T follicular helper cell (primary cell): ENCODE results near the gene PLAAT5.
A peak's percentile ranks its signal among the peaks of the same experiment; 100 is the strongest.
"Not testable (repeated sequence)": the region's sequence is repeated elsewhere in the genome, so short reads cannot be mapped to it uniquely, and the experiment has no call there.

Experiments
- DNase-seq: peaks from one replicate; pipeline ENCODE4 v3.0.0-alpha.2; 2020; ENCODE audit warnings: low read depth
- total RNA-seq, 2 experiments: gene quantifications; one replicate each; lab custom pipeline; 2026; lab: John Stamatoyannopoulos, UW

Gene PLAAT5, protein sequence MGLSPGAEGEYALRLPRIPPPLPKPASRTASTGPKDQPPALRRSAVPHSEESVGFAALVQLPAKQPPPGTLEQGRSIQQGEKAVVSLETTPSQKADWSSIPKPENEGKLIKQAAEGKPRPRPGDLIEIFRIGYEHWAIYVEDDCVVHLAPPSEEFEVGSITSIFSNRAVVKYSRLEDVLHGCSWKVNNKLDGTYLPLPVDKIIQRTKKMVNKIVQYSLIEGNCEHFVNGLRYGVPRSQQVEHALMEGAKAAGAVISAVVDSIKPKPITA
- total RNA-seq: 0.09 to 0.12 reads per million in 2 experiments

DNA sequence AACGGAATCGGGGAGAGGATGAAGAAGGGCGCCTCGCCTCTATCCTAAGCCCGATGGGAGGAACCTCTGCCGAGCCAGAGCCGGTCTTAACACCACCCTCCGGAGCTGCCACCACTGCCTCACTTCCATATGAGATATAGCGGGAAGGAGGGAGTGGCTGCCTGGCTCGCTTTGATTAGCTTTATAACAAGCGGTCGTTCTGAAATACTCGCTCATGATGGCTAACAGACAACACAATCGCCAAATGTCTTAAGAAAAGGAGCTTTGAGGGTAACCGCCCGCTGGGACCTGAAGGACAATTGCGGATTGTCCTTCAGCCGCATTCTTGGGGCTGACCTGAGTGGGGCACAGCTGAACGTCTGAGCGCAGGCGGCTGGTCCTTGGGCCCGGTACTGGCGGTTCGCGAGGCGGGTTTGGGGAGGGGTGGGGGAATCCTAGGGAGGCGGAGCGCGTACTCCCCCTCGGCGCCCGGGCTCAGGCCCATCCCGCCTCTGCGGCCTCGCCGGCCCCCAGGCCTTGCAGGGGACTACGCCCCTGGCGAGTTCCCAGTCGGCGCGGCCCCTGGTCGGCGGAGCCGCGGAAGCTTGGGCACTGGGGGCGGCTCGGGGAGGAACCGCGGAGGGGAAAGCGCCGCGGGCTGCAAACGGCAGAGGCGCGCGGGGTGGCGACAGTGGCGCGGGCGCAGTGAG lies at the start of gene PLAAT5:
Gene PLAAT5 (minus strand): TSS at position 617 of the 689 bp plus-strand sequence. CDS start 133 bp downstream, at position 484.
- DNase-seq: no peak

DNA sequence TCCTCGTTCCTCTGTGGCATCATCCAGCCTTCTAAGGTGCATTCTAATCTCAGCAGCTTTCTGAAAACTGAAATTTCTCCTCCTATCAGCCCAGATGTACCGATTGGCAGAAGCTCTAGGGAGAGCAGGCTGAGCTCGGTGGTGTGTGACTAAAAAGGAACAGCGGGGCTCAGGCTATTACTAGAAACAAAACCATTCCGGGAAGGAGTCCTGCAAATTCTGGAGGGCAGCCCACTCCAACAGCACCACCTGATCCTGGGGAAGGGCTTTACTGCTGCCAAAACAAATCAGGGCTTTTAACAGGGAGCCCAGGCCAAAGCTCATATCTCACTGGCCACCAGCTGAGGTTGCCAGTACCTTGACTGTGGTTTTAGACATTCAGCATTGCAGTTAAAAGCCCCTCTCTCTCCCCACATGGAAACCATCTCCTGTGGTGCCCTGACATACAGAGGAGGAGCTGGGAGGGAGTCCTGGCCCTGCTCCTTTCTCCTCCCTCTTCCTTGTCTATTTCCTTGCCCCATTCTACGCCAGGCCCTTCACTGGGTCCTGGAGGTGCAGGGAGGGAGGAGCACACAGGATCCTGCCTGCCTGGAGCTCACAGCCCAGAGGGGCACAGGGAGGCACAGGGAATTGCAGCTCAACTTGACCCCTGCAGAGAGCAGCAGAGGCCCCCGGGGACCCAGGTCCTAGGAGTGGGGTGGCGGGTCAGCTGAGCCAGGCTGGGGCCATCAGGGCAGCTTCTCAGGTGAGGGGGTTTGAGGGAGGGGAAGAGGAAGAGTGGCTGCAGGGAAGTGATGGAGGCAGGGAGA lies 46.5 kb upstream of the PLAAT5 start:
- no peak for DNase-seq

DNA sequence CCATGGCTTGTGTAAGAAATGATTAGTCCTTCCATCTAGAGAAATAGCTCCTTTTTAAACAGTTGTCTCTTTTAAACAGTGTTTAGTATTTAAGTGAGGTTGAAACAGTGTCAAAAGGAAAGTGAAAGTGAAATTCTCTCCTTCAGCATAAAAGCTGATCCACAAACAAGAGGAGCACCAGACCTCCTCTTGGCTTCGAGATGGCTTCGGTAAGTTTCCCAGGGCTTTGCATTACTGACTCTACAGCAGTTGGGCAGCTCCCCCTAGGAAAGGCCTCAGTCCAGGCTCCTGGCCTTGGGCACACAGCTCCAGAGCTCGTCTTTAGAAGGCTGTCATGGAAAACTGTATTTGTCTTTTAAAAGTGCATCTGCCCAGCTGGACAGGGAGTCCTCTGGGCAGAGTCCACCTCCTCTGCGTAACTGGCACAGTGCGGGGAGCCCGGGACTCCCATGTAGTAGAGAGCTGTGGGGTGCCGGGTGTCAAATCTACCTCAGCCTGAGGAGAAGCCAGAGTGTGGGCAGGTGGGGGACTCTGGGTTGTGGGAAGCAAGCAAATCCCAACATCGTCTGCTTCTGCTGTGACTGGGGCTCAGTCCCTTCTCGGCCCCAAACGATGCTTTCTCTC lies 45.8 kb upstream of the PLAAT5 start, which contains the start of gene PLAAT4:
Gene PLAAT4 (plus strand): TSS at position 140 of the 624 bp plus-strand sequence. CDS start 61 bp downstream, at position 201.
- peak; percentile 20 for DNase-seq

DNA sequence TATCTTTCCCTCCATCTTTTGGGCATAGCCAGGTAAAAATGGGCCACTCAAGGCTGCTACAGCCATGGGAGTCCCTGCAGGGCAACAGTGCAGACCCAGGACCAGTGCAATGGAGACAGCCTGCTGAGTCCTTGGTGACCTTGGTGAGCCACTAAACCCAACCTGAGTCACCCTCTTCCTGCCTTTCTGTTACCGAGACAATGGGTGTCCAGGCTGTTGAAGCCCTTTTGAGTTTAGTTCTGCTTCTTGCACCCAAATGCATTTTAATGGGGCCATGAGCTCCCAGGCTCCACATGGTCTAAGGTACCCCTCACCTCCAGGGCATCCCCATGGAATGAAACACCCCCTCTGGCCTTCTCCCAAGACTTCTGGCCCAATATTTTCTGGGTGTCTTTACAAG lies 44.8 kb upstream of the PLAAT5 start:
- DNase-seq: no peak

DNA sequence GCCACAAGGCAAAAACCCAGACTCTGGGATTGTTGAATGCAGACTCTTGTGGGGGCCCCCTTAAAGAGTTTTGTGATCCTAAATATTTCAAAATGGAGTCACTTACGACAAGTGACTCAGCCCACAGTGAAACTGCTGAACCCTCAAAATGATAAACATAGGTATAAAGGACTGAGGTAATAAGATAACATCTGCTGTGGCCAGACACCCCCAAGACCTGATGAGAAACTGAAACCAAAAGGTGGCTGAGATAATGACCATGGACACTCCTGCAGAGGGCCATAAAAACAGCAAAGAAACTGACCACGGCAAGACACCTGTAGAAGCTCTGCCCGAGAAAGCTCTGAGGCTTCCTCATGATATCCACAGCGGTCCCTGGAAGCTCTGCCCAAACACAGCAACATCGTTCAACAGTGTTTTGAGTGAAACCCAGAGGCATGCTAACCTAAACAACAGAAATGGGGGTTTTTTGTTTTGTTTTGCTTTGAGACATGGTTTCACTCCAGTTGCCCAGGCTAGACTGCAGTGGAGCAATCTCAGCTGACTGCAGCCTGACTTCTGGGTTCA lies 44.0 kb upstream of the PLAAT5 start:
- DNase-seq: no peak

DNA sequence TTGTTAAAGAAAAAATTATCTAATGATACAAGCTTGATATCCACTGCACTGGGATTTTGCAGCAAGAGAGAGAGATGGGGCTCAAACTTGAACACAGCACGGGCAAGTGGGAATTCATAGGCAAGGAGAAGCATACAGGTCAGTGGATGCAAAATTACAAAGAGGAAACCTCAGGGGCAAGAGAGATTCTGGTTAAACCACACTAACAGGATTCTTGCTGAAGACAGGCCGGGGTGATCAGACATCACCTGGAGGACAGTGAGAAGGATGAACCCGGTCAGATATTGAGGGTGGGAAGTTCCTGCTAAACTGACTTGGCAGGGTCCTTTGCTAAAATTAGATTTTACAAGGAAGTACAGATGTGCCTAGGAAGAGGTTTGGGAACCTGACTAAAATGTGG lies 43.1 kb upstream of the PLAAT5 start:
- DNase-seq: no peak

DNA sequence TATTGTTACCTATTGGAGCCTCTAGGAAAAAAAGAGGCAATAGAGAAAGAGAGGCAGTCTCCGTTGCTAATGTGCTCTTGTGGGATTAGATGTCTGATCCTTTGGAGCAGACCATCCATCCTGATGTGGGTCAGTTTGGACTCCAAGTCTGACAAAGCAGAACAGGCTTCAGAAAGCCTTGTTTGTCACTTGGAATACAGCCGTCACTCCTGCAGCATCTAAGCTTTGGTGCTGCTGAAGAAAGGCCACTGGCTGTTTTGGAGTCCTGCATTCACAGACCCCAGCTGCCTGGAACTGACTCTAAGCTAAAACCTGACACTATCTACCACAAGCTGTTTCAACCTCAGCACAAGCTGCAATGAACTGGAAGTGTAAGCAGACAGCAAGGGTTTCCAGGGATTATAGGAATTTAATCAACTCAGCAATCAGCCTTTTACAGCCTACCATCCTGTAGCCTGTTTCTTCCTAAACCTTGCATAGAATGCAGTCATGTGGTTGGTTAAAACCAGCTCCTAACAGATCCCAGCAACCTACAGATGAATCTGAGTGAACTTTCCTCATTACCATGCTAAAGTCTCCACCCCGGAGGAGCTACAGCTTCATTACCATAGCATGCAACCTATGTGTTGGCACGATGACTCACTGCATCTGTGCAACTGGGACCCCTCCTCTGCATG lies 42.0 kb upstream of the PLAAT5 start:
- no peak for DNase-seq

DNA sequence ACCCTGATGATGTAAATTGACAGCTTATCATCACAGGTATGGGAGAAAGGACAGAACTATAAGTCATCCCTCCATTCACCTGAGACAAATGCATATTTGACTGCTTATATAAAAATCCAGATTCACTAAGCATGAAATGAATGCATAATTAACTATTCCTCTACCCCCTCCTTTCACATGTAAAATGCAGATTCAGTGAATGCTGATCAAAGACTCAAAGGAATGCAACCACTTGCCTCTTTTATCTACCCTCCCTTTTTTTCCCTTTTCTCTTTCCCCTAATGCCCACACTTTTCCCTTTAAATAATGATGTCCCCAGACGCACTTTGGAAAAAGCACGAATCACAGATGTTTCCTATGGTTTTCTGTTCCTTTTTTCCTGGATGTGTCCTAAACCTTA lies 41.1 kb upstream of the PLAAT5 start:
- DNase-seq: no peak

DNA sequence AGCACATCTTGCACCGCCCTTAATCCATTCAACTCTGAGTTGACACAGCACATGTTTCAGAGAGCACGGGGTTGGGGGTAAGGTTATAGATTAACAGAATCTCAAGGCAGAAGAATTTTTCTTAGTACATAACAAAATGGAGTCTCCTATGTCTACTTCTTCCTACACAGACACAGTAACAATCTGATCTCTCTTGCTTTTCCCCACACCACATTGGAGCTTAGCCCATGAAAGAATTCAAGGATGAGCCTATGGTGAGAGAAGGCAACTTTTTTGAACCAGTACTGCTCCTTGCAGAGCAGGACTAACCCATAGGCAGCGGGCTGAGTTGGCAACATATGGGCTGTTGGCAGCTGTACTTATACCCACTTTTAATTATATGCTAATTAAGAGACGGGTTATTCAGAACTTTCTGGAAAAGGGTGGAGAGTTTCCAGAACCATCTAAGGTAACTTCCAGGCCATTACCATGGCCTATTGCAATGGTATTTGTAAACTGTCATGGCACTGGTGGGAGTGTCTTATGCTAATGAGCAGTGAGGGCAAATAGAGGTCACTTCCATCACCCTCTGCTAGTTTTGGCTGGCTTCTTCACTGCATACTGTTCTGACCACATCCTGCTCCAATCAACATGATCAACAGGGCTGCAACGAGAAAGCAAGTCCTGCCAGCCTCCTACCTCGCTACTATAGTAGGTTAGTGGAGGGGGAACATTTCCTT lies 40.3 kb upstream of the PLAAT5 start:
- DNase-seq: peak; percentile 54

DNA sequence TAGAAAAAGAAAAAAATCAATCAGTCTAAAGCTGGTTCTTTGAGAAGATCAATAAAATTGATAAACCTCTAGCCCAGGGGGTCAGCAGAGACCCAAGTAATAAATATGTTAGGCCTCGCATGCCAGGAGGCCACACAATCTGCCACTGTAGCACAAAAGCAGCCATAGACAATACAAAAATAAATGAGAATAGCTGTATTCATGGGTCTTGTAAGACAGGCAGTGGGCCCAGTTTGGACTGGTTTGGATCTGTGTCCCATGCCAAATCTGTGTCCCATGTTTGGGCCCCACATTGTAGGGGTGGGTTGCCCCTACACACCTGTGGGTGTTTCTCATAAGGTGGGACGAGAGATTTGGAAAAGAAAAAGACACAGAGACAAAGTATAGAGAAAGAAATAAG lies 39.1 kb upstream of the PLAAT5 start:
- no peak for DNase-seq

DNA sequence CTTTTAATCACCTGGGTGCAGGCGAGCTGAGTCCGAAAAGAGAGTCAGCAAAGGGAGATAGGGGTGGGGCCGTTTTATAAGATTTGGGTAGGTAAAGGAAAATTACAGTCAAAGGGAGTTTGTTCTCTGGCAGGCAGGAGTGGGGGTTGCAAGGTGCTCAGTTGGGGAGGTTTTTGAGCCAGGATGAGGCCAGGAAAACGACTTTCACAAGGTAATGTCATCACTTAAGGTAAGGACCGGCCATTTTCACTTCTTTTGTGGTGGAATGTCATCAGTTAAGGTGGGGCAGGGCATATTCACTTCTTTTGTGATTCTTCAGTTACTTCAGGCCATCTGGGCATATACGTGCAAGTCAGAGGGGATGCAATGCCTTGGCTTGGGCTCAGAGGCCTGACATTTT lies 38.4 kb upstream of the PLAAT5 start:
- not testable (repeated sequence) for DNase-seq

DNA sequence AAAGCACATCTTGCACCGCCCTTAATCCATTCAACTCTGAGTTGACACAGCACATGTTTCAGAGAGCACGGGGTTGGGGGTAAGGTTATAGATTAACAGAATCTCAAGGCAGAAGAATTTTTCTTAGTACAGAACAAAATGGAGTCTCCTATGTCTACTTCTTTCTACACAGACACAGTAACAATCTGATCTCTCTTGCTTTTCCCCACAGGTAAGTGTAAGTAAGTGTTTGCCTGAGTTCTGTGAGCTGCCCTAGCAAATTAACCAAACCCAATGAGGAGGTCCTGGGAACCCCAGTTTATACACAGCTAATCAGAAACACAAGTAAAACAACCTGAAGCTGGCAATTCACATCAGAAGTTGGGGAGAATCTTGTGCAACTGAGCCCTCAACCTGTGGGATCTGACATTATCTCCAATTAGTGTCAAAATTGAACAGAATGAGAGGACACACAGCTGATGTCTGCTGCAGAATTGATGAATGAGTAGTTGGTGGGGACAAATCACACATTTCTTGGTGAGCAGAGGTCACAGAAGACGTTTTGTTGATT lies 37.8 kb upstream of the PLAAT5 start:
- not testable (repeated sequence) for DNase-seq

DNA sequence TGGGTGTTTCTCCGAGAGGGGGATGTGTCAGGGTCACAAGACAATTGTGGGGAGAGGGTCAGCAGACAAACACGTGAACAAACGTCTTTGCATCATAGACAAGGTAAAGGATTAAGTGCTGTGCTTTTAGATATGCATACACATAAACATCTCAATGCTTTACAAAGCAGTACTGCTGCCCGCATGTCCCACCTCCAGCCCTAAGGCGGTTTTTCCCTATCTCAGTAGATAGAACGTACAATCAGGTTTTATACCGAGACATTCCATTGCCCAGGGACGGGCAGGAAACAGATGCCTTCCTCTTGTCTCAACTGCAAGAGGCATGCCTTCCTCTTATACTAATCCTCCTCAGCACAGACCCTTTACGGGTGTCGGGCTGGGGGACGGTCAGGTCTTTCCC lies 37.2 kb upstream of the PLAAT5 start:
- DNase-seq: not testable (repeated sequence)

DNA sequence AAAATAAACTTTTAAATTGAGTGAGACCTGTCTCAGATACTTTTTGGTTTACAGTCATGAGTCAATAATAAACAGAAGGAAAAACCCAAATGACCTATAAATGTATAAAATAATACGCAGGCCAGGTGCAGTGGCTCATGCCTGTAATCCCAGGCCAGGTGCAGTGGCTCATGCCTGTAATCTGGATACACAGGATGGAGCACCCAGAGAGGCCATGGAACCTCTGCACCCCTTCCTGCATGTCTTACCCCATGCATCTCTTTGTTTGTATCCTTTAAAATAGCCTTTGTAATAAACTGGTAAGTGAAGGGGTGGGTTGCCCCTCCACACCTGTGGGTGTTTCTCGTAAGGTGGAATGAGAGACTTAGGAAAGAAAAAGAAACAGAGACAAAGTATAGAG lies 36.7 kb upstream of the PLAAT5 start:
- DNase-seq: no peak

DNA sequence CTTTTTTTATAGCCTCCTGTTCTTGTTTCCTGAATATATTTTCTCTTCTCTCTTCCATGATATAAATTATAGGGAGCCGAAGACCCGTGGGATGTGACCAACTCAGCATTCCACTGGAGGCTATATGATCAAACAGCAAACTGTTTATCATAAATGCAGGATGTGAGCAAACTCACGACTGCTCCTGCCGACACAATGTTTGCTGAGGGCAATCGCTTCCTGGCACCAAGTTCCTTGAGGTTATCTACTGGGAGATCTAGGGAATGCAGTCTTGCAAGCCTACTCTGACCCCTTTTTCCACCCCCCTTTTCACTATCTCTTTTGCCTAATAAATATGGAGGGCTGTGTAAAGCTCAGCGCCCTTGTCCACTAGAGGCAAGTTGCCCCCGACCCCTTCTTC lies 32.2 kb upstream of the PLAAT5 start:
- DNase-seq: no peak

DNA sequence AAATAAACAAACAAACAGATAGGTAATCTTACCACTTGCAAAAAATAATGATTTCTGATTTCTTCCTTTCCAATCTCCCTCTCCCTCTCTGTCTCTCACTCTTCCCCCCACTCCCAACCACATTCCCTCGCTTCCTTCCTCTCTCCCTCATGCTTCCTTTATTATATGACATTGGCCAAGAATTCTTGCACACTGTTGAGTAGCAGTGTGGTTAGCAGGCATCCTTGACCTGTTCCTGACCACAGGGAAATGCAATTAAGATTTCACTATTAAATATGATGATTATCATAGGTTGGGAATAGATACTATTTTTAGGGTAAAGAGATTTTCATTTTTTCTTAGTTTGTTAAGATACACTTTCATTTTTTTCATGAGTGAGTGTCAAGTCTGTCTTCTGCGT lies 30.9 kb upstream of the PLAAT5 start:
- no peak for DNase-seq

DNA sequence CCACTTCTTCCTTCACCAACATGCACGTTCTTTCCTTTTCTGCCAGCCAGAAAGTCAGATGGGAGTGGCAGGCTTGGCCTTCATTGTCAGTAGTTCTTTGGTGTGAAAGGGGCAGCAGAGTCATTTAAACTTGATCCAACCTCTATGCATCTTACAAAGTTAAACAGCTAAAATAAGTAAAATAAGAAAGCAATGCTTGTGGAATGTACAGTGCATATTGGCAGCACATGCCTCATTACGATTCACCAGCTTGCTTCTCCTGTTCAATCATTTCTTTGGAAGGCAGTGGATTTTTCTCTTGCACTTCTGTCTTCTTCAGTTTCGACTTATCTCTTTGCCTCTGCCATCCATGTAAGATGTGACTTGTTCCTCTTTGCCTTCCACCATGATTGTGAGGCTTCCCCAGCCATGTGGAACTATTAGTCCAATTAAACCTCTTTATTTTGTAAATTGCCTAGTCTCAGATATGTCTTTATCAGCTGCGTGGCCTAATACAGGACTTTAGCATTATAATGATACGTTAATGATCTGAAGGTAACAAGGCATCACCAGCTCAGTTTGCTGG lies 29.7 kb upstream of the PLAAT5 start:
- DNase-seq: no peak

DNA sequence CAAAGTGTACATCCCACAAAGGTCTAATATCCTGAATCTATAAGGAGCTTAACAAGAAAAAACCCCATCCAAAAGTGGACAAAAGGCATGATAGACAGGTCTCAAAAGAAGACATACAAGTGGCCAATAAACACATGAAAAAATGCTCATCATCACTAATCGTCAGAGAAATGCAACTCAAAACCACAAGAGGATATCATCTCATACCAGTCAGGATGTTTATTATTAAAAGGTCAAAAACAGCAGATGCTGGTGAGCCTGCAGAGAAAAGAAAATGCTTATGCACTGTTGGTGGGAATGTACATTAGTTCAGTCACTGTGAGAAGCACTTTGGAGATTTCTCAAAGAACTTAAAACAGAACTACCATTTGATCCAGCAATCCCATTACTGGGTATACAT lies 27.6 kb upstream of the PLAAT5 start:
- DNase-seq: no peak

DNA sequence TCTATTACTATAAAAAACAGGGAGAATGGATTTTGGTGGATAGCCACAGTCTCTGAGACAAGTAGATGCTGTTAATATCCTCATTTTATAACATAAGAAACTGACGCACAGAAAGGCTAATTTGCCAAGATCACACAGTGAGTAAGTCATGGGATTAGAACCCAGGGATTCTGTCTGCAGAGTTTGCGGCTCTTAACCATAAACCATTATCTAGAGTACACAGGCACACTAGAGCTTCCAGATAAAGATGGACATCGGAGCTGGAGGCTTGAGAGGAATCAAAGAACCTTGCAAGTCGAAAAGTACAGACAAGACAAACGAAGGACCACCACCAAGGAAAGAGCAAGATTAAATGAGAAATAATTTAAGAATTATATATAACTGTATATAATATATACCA lies 26.2 kb upstream of the PLAAT5 start:
- DNase-seq: no peak

DNA sequence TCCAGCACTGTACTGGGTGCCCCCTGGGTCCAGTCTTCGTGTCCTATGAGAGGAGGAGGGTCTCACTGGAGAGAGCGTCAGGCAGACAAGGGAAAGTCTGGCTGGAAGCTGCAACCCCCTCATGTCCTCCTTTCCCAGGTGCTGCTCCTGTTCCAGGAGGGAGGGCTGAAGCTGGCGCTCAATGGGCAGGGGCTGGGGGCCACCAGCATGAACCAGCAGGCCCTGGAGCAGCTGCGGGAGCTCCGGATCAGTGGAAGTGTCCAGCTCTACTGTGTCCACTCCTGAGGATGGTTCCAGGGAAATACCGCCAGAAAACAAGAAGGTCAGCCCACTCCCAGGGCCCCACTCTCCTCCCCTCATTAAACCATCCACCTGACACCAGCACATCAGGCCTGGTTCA lies 25.1 kb upstream of the PLAAT5 start:
- no peak for DNase-seq
